ENCODE measurements around the gene MED25.

DNA sequence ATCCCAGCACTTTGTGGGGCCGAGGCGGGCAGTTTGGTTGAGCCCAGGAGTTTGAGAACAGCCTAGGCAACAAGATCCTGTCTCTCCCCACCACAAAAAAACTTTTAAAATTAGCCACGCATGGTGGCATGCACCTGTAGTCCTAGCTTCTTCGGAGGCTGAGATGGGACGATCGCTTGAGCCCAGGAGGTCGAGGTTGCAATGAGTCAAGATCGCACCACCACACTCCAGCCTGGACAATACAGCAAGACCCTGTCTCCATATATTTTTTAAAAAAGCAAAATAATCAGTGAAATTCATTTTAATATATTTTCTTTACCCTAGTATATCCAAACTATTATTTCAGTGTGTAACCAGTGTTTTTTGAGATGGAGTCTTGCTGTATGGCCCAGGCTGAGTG, 43.1 kb upstream of the MED25 start:
- TF ChIP-seq, protein P1, sequence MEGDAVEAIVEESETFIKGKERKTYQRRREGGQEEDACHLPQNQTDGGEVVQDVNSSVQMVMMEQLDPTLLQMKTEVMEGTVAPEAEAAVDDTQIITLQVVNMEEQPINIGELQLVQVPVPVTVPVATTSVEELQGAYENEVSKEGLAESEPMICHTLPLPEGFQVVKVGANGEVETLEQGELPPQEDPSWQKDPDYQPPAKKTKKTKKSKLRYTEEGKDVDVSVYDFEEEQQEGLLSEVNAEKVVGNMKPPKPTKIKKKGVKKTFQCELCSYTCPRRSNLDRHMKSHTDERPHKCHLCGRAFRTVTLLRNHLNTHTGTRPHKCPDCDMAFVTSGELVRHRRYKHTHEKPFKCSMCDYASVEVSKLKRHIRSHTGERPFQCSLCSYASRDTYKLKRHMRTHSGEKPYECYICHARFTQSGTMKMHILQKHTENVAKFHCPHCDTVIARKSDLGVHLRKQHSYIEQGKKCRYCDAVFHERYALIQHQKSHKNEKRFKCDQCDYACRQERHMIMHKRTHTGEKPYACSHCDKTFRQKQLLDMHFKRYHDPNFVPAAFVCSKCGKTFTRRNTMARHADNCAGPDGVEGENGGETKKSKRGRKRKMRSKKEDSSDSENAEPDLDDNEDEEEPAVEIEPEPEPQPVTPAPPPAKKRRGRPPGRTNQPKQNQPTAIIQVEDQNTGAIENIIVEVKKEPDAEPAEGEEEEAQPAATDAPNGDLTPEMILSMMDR (conservative IDR thresholded peaks at IDR 0.05; ENCODE audit: low read length) = no peak
- TF ChIP-seq EZH2phosphoT487 (IDR thresholded peaks at IDR 0.05; ENCODE audit: borderline replicate concordance) = no peak

All from Loucy (cell line).